Measurements from ENCODE around the gene MGLL.
"Not testable (repeated sequence)": the region's sequence is repeated elsewhere in the genome, so short reads cannot be mapped to it uniquely, and the experiment has no call there.

Gene MGLL

DNA sequence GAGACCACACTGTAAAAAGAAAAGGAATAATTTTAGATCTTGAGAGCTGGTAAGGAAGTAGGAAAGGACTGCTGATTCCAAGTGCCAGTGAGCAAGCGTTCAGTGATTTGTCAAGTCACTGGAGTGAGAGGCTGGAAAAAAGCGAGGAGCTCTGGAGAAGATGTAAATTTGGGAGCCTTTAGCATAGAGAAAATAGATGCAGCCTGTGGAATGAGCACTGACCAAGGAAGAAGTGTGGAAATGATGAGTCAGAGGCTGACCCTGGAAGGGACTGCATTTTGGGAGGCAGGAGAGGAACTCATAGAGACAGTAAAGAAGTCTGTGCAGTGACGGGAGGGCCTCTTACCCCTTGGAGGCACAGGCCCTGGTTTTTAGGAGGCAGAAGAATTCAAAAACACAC, 166.7 kb downstream of the MGLL start:
- H3K4me3 ChIP-seq (ENCODE audit: insufficient read depth, low read length, poor library complexity, severe bottlenecking): no peak overlapping the region
- no peak overlapping the region for H2AFZ ChIP-seq (ENCODE audit: low read depth, low read length, severe bottlenecking)
- H3K27ac ChIP-seq (ENCODE audit: low read depth, low read length): no peak overlapping the region
- H4K20me1 ChIP-seq (ENCODE audit: low read depth, low read length): no peaks in the 10 kb centered on the region
- H3K4me2 ChIP-seq (ENCODE audit: low read depth, low read length, poor library complexity, severe bottlenecking): no peak overlapping the region
- H3K79me2 ChIP-seq (ENCODE audit: insufficient read depth, low read length): no peaks in the 10 kb centered on the region
- no peaks in the 10 kb centered on the region for H3K36me3 ChIP-seq (ENCODE audit: low read length)
- no peaks in the 10 kb centered on the region for H3K9me3 ChIP-seq (ENCODE audit: insufficient read depth, low read length)
- H3K9me2 ChIP-seq (replicated peaks; ENCODE audit: insufficient read depth, low read length): no peaks in the 10 kb centered on the region
- H3K9ac ChIP-seq (ENCODE audit: low read length): no peak overlapping the region
- H3F3A ChIP-seq (ENCODE audit: insufficient read depth): no peaks in the 10 kb centered on the region
- TF ChIP-seq, protein P1, sequence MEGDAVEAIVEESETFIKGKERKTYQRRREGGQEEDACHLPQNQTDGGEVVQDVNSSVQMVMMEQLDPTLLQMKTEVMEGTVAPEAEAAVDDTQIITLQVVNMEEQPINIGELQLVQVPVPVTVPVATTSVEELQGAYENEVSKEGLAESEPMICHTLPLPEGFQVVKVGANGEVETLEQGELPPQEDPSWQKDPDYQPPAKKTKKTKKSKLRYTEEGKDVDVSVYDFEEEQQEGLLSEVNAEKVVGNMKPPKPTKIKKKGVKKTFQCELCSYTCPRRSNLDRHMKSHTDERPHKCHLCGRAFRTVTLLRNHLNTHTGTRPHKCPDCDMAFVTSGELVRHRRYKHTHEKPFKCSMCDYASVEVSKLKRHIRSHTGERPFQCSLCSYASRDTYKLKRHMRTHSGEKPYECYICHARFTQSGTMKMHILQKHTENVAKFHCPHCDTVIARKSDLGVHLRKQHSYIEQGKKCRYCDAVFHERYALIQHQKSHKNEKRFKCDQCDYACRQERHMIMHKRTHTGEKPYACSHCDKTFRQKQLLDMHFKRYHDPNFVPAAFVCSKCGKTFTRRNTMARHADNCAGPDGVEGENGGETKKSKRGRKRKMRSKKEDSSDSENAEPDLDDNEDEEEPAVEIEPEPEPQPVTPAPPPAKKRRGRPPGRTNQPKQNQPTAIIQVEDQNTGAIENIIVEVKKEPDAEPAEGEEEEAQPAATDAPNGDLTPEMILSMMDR (IDR thresholded peaks at IDR 0.05; ENCODE audit: insufficient read depth, low read length, poor library complexity, severe bottlenecking): no peak
- H3K27me3 ChIP-seq (ENCODE audit: low read length): no peaks in the 10 kb centered on the region

DNA sequence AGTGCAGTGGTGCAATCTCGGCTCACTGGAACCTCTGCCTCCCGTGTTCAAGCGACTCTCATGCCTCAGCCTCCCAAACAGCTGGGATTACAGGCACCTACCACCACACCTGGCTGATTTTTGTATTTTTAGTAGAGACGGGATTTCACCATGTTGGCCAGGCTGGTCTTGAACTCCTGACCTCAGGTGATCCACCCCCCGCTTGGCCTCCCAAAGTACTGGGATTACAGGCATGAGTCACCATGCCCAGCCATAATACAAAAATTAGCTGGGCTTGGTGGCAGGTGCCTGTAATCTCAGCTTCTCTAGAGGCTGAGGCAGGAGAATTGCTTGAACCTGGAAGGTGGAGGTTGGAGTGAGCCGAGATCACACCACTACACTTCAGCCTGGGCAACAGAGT, 167.3 kb downstream of the MGLL start:
- not testable (repeated sequence) for H3K4me2 ChIP-seq (ENCODE audit: low read depth, low read length, poor library complexity, severe bottlenecking); H3F3A ChIP-seq (ENCODE audit: insufficient read depth)

DNA sequence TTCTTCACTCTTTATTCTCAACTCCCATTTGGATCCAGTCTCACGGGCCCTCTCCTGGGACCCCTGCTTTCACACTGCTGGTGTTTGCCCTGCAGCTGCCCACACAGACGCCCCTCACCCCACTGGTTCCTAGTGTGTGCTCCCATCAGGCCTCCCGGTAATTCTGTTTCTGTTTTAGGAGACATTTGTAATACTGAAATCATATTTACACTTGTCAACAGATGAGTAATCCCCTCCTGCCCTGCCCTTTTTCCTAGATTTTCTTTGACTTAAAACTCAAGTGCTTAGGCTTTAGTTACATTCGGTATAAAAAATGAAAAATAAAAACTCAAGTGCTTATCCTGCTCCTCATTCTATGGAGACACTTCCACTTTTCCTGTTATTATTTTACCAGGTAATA, 167.9 kb downstream of the MGLL start:
- Histone ChIP-seq H3K4me2 (ENCODE audit: low read depth, low read length, poor library complexity, severe bottlenecking) (no peak overlapping the region), H3K9me3 (ENCODE audit: insufficient read depth, low read length) (no peaks in the 10 kb centered on the region), H3K9ac (ENCODE audit: low read length) (no peak overlapping the region), H4K20me1 (ENCODE audit: low read depth, low read length) (no peaks in the 10 kb centered on the region), H3K27ac (ENCODE audit: low read depth, low read length) (no peak overlapping the region), H3F3A (ENCODE audit: insufficient read depth) (no peaks in the 10 kb centered on the region), H3K9me2 (replicated peaks; ENCODE audit: insufficient read depth, low read length) (no peaks in the 10 kb centered on the region), H3K27me3 (ENCODE audit: low read length) (no peaks in the 10 kb centered on the region), H3K36me3 (ENCODE audit: low read length) (no peaks in the 10 kb centered on the region), H3K4me3 (ENCODE audit: insufficient read depth, low read length, poor library complexity, severe bottlenecking) (no peak overlapping the region), H2AFZ (ENCODE audit: low read depth, low read length, severe bottlenecking) (no peak overlapping the region), H3K79me2 (ENCODE audit: insufficient read depth, low read length) (no peaks in the 10 kb centered on the region)
- TF ChIP-seq, protein P1 (IDR thresholded peaks at IDR 0.05; ENCODE audit: insufficient read depth, low read length, poor library complexity, severe bottlenecking): no peak
- TF ChIP-seq EZH2phosphoT487 (conservative IDR thresholded peaks at IDR 0.05; ENCODE audit: low read length): no peak

More for the DNA sequence above, 167.3 kb downstream of the MGLL start:
- H3K27ac ChIP-seq (ENCODE audit: low read depth, low read length); H3K36me3 ChIP-seq (ENCODE audit: low read length); H4K20me1 ChIP-seq (ENCODE audit: low read depth, low read length); H3K4me3 ChIP-seq (ENCODE audit: insufficient read depth, low read length, poor library complexity, severe bottlenecking); H2AFZ ChIP-seq (ENCODE audit: low read depth, low read length, severe bottlenecking); H3K9ac ChIP-seq (ENCODE audit: low read length); H3K27me3 ChIP-seq (ENCODE audit: low read length); H3K9me2 ChIP-seq (replicated peaks; ENCODE audit: insufficient read depth, low read length); H3K79me2 ChIP-seq (ENCODE audit: insufficient read depth, low read length); H3K9me3 ChIP-seq (ENCODE audit: insufficient read depth, low read length): not testable (repeated sequence)

DNA sequence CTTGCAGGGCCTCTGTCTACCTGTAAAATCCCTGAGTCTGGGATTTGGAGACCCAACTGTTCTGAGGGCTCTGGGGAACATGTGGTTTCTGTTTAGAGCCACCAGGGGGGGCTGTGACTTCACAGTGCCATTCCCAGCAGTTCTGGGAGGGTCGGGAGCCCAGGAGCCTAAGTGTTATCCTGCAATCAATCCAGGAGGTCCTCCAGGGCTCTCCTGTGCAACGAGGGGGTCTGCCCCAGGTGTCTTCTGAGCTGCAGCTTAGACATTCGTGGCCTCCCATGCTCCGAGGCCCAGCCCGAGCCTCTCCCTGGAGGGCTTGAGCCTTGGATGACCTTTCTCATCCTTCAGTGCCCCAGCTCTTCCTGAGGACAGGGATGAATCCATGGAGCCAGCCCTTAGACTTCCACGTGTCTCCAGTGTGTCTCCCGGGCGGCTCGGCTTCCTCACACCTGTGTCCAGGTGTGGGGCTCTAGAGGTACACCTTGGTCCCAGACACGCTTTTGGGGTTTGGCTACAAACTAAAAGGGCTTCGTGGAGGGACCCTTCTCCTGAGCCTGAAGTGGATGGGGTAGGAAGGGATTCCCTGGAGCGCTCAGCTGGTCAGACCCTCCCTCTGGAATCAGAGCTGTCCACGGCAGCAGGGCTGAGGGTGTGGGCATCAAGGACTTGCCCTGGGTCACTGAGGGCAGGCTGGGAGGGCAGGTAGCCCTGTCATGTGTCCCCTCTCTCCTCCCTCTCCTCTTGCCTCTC, 169.9 kb downstream of the MGLL start:
- no peaks in the 10 kb centered on the region for H3F3A ChIP-seq (ENCODE audit: insufficient read depth)
- TF ChIP-seq, protein P1 (IDR thresholded peaks at IDR 0.05; ENCODE audit: insufficient read depth, low read length, poor library complexity, severe bottlenecking): peak; percentile 80
- no peak for TF ChIP-seq EZH2phosphoT487 (conservative IDR thresholded peaks at IDR 0.05; ENCODE audit: low read length)
- no peak overlapping the region for H3K4me2 ChIP-seq (ENCODE audit: low read depth, low read length, poor library complexity, severe bottlenecking)
- no peak overlapping the region for H3K4me3 ChIP-seq (ENCODE audit: insufficient read depth, low read length, poor library complexity, severe bottlenecking)
- no peaks in the 10 kb centered on the region for H3K36me3 ChIP-seq (ENCODE audit: low read length)
- no peaks in the 10 kb centered on the region for H4K20me1 ChIP-seq (ENCODE audit: low read depth, low read length)
- no peaks in the 10 kb centered on the region for H3K9me3 ChIP-seq (ENCODE audit: insufficient read depth, low read length)
- H3K9ac ChIP-seq (ENCODE audit: low read length): no peak overlapping the region
- H3K9me2 ChIP-seq (replicated peaks; ENCODE audit: insufficient read depth, low read length): no peaks in the 10 kb centered on the region
- no peaks in the 10 kb centered on the region for H3K27me3 ChIP-seq (ENCODE audit: low read length)
- no peak overlapping the region for H2AFZ ChIP-seq (ENCODE audit: low read depth, low read length, severe bottlenecking)
- no peaks in the 10 kb centered on the region for H3K79me2 ChIP-seq (ENCODE audit: insufficient read depth, low read length)
- no peak overlapping the region for H3K27ac ChIP-seq (ENCODE audit: low read depth, low read length)
